K562 (cell line): ENCODE data around the gene DDX41. TPM values are rescaled to one million over a fixed set of nuclear protein-coding genes. Genes with fewer than 3 reads are reported as not detected.
A peak's percentile ranks its signal among the peaks of the same experiment; 100 is the strongest.

Source experiments
- ATAC-seq: fragments of 200-7000 bp; cut with Tn5 transposase; 3 replicates; pipeline ENCODE4 v1.9.1; 2020; ENCODE audit warnings: moderate library complexity
- BruUV-seq: library from RNA; stranded (reverse); fragments of 400-500 nt; replicated peaks from 2 replicates; lab custom pipeline; 2021; lab: Mats Ljungman, UMichigan
- CTCF ChIA-PET: fragments of 300-600 bp; formaldehyde crosslinking; extraction: SDS; loops from one replicate; lab custom pipeline; 2021; ENCODE audit warnings: low intra/inter-chr PET ratio; lab: Yijun Ruan, JAX
- POLR2A ChIA-PET: fragments of 300-600, 350-650 bp; sonication (Branson Sonifier 250); formaldehyde crosslinking; extraction: SDS; loops from one replicate; lab custom pipeline; 2021; ENCODE audit warnings: antibody characterized with exemption, inconsistent platforms; lab: Yijun Ruan, JAX
- DNase-seq, 4 experiments: peaks; one replicate each; pipeline versions ENCODE4 v3.0.0 to v3.0.0-alpha.2; 2011 to 2018; ENCODE audit warnings: low spot score in 3 of 4, mixed read lengths in 3 of 4; ENCODE audit errors: extremely low read depth in 1 of 4
- FAIRE-seq: peaks from 2 replicates; lab custom pipeline; 2011; peaks lifted over from hg19 to GRCh38; lab: Jason Lieb, UNC
- H2AFZ ChIP-seq: 2 replicates; pipeline ENCODE4 v1.6.0; 2011; ENCODE audit warnings: low read depth, low read length, control low read depth, inconsistent platforms
- H3K27ac ChIP-seq: fragments of 200-600 bp; 3 replicates; pipeline ENCODE4 v1.8.0; 2011; ENCODE audit warnings: low read depth, mild to moderate bottlenecking, control low read depth, inconsistent platforms, low read length, moderate library complexity, mixed read lengths; ENCODE audit errors: extremely low read depth
- H3K27me3 ChIP-seq, 2 experiments: fragments of 300-600 bp in 1 of 2; 2 replicates in 1 of 2; 3 replicates in 1 of 2; pipeline versions ENCODE4 v1.6.0 to v1.8.0; 2011; ENCODE audit warnings: inconsistent platforms in 2 of 2, low read length in 2 of 2, mild to moderate bottlenecking in 1 of 2, mixed read lengths in 1 of 2, moderate library complexity in 1 of 2; ENCODE audit not compliant: control insufficient read depth in 2 of 2, insufficient read depth in 2 of 2
- H3K36me3 ChIP-seq: fragments of 300-600 bp; 3 replicates; pipeline ENCODE4 v1.8.0; 2011; ENCODE audit warnings: mild to moderate bottlenecking, low read length, inconsistent platforms; ENCODE audit not compliant: control insufficient read depth, insufficient read depth
- H3K4me1 ChIP-seq, 2 experiments: fragments of 200-600 bp in 1 of 2; replicated peaks in 1 of 2; 2 replicates in 1 of 2; 3 replicates in 1 of 2; pipeline versions ENCODE4 v1.5.1 to v1.8.0; 2011; ENCODE audit warnings: inconsistent platforms in 2 of 2, low read length in 2 of 2, mild to moderate bottlenecking in 1 of 2, mixed read lengths in 1 of 2, moderate library complexity in 1 of 2; ENCODE audit not compliant: control insufficient read depth in 2 of 2, insufficient read depth in 2 of 2
- H3K4me2 ChIP-seq: 2 replicates; pipeline ENCODE4 v1.6.1; 2011; ENCODE audit warnings: low read length, control low read depth, inconsistent platforms, mixed read lengths; ENCODE audit not compliant: insufficient read depth
- H3K4me3 ChIP-seq: fragments of 200-600 bp; sonication (generic), shearing (Covaris generic); 2 replicates; pipeline ENCODE4 v1.5.1; 2016; ENCODE audit warnings: control low read depth, inconsistent platforms
- H3K79me2 ChIP-seq: fragments of 200-600 bp; 3 replicates; pipeline ENCODE4 v1.8.0; 2011; ENCODE audit warnings: low read length, inconsistent platforms; ENCODE audit not compliant: control insufficient read depth, insufficient read depth
- H3K9ac ChIP-seq, 2 experiments: 2 replicates each; pipeline versions ENCODE4 v1.6.0 to v1.6.1; 2011; ENCODE audit warnings: low read depth in 2 of 2, low read length in 2 of 2, control low read depth in 1 of 2, inconsistent platforms in 1 of 2, mild to moderate bottlenecking in 1 of 2, mixed read lengths in 1 of 2; ENCODE audit not compliant: insufficient read depth in 1 of 2
- H3K9me1 ChIP-seq: one replicate; pipeline ENCODE4 v1.6.0; 2011; ENCODE audit warnings: inconsistent platforms, mild to moderate bottlenecking, low read length, moderate library complexity; ENCODE audit not compliant: control insufficient read depth, insufficient read depth
- H3K9me3 ChIP-seq: replicated peaks from 2 replicates; pipeline ENCODE4 v1.5.1; 2011; ENCODE audit warnings: low read depth, low read length, inconsistent platforms; ENCODE audit not compliant: control insufficient read depth, insufficient read depth
- H4K20me1 ChIP-seq: replicated peaks from 2 replicates; pipeline ENCODE4 v1.6.1; 2011; ENCODE audit warnings: low read length, inconsistent platforms, mixed read lengths; ENCODE audit not compliant: control insufficient read depth, insufficient read depth
- CREB3 ChIP-seq: fragments of 450-650 bp; conservative IDR thresholded peaks from 2 replicates; pipeline ENCODE4 v1.6.1; 2016; ENCODE audit warnings: missing genetic modification characterization, low read depth, mild to moderate bottlenecking, missing compliant biosample characterization, moderate library complexity
- CREM ChIP-seq: IDR thresholded peaks from 2 replicates; pipeline ENCODE4 v1.6.1; 2014; ENCODE audit warnings: antibody characterized with exemption, low read depth
- DACH1 ChIP-seq: fragments of 450-650 bp; IDR thresholded peaks from 2 replicates; pipeline ENCODE4 v1.6.1; 2018; ENCODE audit not compliant: partially characterized antibody
- FOXA3 ChIP-seq, 2 experiments: fragments of 450-650 bp in 1 of 2; sonication (generic) in 1 of 2; formaldehyde crosslinking; IDR thresholded peaks in 1 of 2; conservative IDR thresholded peaks in 1 of 2; 2 replicates each; pipeline versions ENCODE4 v1.4.0 to v1.8.0; 2020 to 2022; ENCODE audit warnings: mild to moderate bottlenecking in 2 of 2, missing genetic modification reagents in 1 of 2
- HLTF ChIP-seq: fragments of 450-650 bp; IDR thresholded peaks from 2 replicates; pipeline ENCODE4 v1.6.1; 2016
- RB1 ChIP-seq: fragments of 450-650 bp; IDR thresholded peaks from 2 replicates; pipeline ENCODE4 v1.6.1; 2017; ENCODE audit warnings: low read depth, mild to moderate bottlenecking
- THAP7 ChIP-seq: fragments of 250-450 bp; sonication (Bioruptor Pico); IDR thresholded peaks from 2 replicates; pipeline ENCODE4 v1.5.0; 2021
- YY1 ChIP-seq, 3 experiments: IDR thresholded peaks; 2 replicates each; pipeline ENCODE4 v1.6.1; 2011; ENCODE audit warnings: low read length in 2 of 3, mild to moderate bottlenecking in 2 of 3, moderate library complexity in 2 of 3, borderline replicate concordance in 1 of 3, control low read depth in 1 of 3, low read depth in 1 of 3; ENCODE audit not compliant: insufficient read depth in 3 of 3, insufficient replicate concordance in 2 of 3, control insufficient read depth in 1 of 3, insufficient read length in 1 of 3; ENCODE audit errors: extremely low read depth in 1 of 3
- ZBTB49 ChIP-seq: sonication (generic); formaldehyde crosslinking; IDR thresholded peaks from 2 replicates; pipeline ENCODE4 v1.8.0; 2022; ENCODE audit warnings: missing genetic modification reagents, mild to moderate bottlenecking, borderline replicate concordance
- ZBTB7A ChIP-seq: IDR thresholded peaks from 2 replicates; pipeline ENCODE4 v1.6.1; 2011; ENCODE audit warnings: low read depth, mild to moderate bottlenecking, low read length, moderate library complexity, borderline replicate concordance; ENCODE audit not compliant: control insufficient read depth
- ZNF253 ChIP-seq: fragments of 250-450 bp; sonication (Bioruptor Pico); conservative IDR thresholded peaks from 2 replicates; pipeline ENCODE4 v1.6.1; 2021; ENCODE audit warnings: mild to moderate bottlenecking
- ZNF766 ChIP-seq: fragments of 200-800 bp; sonication (Bioruptor generic); conservative IDR thresholded peaks from 2 replicates; pipeline ENCODE4 v1.6.1; 2016; ENCODE audit warnings: missing genetic modification characterization, missing compliant biosample characterization
- ZNF780A ChIP-seq: fragments of 250-450 bp; sonication (Bioruptor Pico); IDR thresholded peaks from 2 replicates; pipeline ENCODE4 v1.5.0; 2021; ENCODE audit warnings: mild to moderate bottlenecking
- WGBS: fragments of 100-300 bp; shearing (Covaris generic); methylation state at CpG from one replicate; pipeline ENCODE4 v1.1.6; 2016; ENCODE audit warnings: low coverage, mixed read lengths; ENCODE audit not compliant: insufficient coverage; ENCODE audit errors: missing lambda C conversion rate; 5-methylcytosine and 5-hydroxymethylcytosine counted together
- in situ Hi-C: fragments of 300-500 bp; cut with MboI; formaldehyde crosslinking; loops from 4 replicates; pipeline ENCODE4 v1.15.0; 2018; ENCODE audit warnings: inconsistent platforms, mixed read lengths
- intact Hi-C: fragments of 100-400 bp; cut with micrococcal nuclease; formaldehyde crosslinking; loops from 2 replicates; pipeline ENCODE4 v1.14.2; 2022
- polyA plus RNA-seq, 8 experiments: library from polyadenylated mRNA; depleted of rRNA in 4 of 8; stranded (reverse) in 5 of 8; unstranded in 3 of 8; fragments of >200 nt; fragmentation: Nextera tagmentation in 2 of 8; fragmentation: Illumina TruSeq in 1 of 8; extraction: Ambion mirVana in 2 of 8; extraction: Trizol in 1 of 8; gene quantifications; 2 replicates each; pipeline versions ENCODE4 v1.2.1 to v1.2.3, GENCODE V29; 2011 to 2014; ENCODE audit warnings: inconsistent platforms in 1 of 8, missing spikeins in 1 of 8
- total RNA-seq, 7 experiments: library from RNA; depleted of rRNA in 6 of 7; stranded (reverse); fragments of >200 nt in 6 of 7; fragmentation: Illumina TruSeq in 2 of 7; extraction: Trizol in 2 of 7; gene quantifications; 2 replicates each; pipeline versions ENCODE4 v1.2.1 to v1.2.3, GENCODE V29; 2011 to 2021; ENCODE audit warnings: low replicate concordance in 1 of 7
- TF ChIP-seq, protein P1 (sequence below): fragments of 450-650 bp; formaldehyde crosslinking; IDR thresholded peaks from 2 replicates; pipeline ENCODE4 v1.4.0; 2022; ENCODE audit warnings: missing genetic modification characterization

Gene DDX41
- total and polyA plus RNA-seq, 9 of the 15 experiments (the other 6 are each of a cell fraction or from before 2014, with no cell fraction given), result 38.2 to 284 (median 116) TPM

GRCh38 chr5:177496727-177497291 is 20.0 kb downstream of the DDX41 start:
- peak overlapping the region; percentile 91 for H3K4me2 ChIP-seq
- BruUV-seq, result no TSS peak
- H3K9ac ChIP-seq, result peak overlapping the region; percentile 89 to 98
- peaks cover 51% of the 10 kb centered on the region for H3K79me2 ChIP-seq
- peak; percentile 71 to 95 (median 81) for DNase-seq
- peaks cover 57 to 91% of the 10 kb centered on the region in 2 experiments for H3K4me1 ChIP-seq
- no peaks in the 10 kb centered on the region for H3K9me1 ChIP-seq
- FAIRE-seq, result peak; percentile 58
- H3K36me3 ChIP-seq, result peaks cover 40% of the 10 kb centered on the region; the same call in 2 of the 3 replicates
- intact Hi-C loops (loop anchor here (1.0 to 5.0 kb wide), 3 partner anchors 41 to 180 kb away; partner anchors contain the start of gene FAM193B), in situ Hi-C loops (no loop called here)
- H3K27ac ChIP-seq, result peak overlapping the region; percentile 95
- H2AFZ ChIP-seq, result peak overlapping the region; percentile 36; the same call in 1 of the 2 replicates
- no peaks in the 10 kb centered on the region for H3K9me3 ChIP-seq
- H3K4me3 ChIP-seq, result peak overlapping the region; percentile 82
- ChIA-PET CTCF (no interaction called here), POLR2A (interaction anchor here (0.5 to 2.7 kb wide), 18 partner anchors 9 to 130 kb away, joined by 3 to 26 read pairs (median 5); partner anchors contain the start of gene DOK3)
- no peaks in the 10 kb centered on the region for H3K27me3 ChIP-seq
- peak; percentile 76 for ATAC-seq
- no peaks in the 10 kb centered on the region; the same call in 1 of the 2 replicates for H4K20me1 ChIP-seq
- 0% methylated on average over 4 of the region's 29 CpGs for WGBS
- TF ChIP-seq CREM, result peak; percentile 22; the same call in 1 of the 2 replicates
- peak; percentile 89 for TF ChIP-seq ZBTB7A
- no peak for TF ChIP-seq HLTF
- TF ChIP-seq THAP7 (CRISPR knock-in tag), result no peak
- TF ChIP-seq, protein P1, sequence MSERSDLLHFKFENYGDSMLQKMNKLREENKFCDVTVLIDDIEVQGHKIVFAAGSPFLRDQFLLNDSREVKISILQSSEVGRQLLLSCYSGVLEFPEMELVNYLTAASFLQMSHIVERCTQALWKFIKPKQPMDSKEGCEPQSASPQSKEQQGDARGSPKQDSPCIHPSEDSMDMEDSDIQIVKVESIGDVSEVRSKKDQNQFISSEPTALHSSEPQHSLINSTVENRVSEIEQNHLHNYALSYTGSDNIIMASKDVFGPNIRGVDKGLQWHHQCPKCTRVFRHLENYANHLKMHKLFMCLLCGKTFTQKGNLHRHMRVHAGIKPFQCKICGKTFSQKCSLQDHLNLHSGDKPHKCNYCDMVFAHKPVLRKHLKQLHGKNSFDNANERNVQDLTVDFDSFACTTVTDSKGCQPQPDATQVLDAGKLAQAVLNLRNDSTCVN (CRISPR knock-in tag), result 0 out of 2 replicates have a peak, but pooled peaks have one; percentile 9
- no peak for TF ChIP-seq DACH1
- no peak for TF ChIP-seq ZNF253 (CRISPR knock-in tag)
- TF ChIP-seq FOXA3 (CRISPR knock-in tag; conservative IDR thresholded peaks at IDR 0.05 in 1 of 2, IDR thresholded peaks at IDR 0.05 in 1 of 2), result peak in 1 of 2 experiments; percentile 58; a peak in 1 of 4 replicates
- no peak for TF ChIP-seq ZNF780A (CRISPR knock-in tag)
- TF ChIP-seq RB1, result peak; percentile 8; the same call in 1 of the 2 replicates
- no peak for TF ChIP-seq ZBTB49 (CRISPR knock-in tag)
- TF ChIP-seq CREB3, result no peak
- no peak for TF ChIP-seq ZNF766 (CRISPR knock-in tag)
- peak in 1 of 3 experiments; percentile 33 for TF ChIP-seq YY1 (IDR thresholded peaks at IDR 0.05; ENCODE audit: borderline replicate concordance in 1 of 3, control insufficient read depth in 1 of 3, extremely low read depth in 1 of 3, insufficient read depth in 3 of 3, insufficient read length in 1 of 3, insufficient replicate concordance in 2 of 3, low read depth in 1 of 3, low read length in 2 of 3)
